ENCODE measurements around the gene KRT84. TPM values are rescaled to one million over a fixed set of nuclear protein-coding genes. Genes with fewer than 3 reads are reported as not detected.

KRT84 gene
- polyA plus RNA-seq, 3 donors = not detected

DNA sequence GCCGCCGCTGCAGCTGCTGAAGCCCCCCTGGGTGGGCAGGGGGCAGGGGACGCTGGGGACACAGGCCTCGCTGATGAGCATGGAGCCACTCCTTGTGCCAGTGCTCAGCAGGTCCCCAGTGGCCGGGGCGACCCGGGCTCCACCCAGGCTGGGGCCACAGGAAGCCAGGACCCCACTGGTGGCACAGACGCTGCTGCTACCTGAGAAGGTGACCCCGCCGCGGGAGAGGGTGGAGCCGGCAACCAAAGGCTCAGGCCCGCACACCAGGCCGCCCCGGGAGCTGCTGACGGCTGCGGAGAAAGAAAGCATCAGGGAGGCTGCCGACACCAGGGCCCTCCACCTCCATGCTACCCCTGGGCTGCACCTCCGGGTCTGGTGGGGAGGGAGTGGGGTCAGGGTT, 7.4 kb downstream of the KRT84 start:
- no peaks in the 10 kb centered on the region for H3K79me2 ChIP-seq (ENCODE audit: insufficient read depth, low read length)
- no peak overlapping the region for H3K4me2 ChIP-seq (replicated peaks; ENCODE audit: extremely low read depth, low read length, poor library complexity, severe bottlenecking)
- TF ChIP-seq, protein P1, sequence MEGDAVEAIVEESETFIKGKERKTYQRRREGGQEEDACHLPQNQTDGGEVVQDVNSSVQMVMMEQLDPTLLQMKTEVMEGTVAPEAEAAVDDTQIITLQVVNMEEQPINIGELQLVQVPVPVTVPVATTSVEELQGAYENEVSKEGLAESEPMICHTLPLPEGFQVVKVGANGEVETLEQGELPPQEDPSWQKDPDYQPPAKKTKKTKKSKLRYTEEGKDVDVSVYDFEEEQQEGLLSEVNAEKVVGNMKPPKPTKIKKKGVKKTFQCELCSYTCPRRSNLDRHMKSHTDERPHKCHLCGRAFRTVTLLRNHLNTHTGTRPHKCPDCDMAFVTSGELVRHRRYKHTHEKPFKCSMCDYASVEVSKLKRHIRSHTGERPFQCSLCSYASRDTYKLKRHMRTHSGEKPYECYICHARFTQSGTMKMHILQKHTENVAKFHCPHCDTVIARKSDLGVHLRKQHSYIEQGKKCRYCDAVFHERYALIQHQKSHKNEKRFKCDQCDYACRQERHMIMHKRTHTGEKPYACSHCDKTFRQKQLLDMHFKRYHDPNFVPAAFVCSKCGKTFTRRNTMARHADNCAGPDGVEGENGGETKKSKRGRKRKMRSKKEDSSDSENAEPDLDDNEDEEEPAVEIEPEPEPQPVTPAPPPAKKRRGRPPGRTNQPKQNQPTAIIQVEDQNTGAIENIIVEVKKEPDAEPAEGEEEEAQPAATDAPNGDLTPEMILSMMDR (IDR thresholded peaks at IDR 0.05) = no peak
- Mint-ChIP-seq H3K9me3 (peaks cover 0 to 4% (median 2%) of the 10 kb centered on the region in 7 donors), H3K36me3 (no peaks in the 10 kb centered on the region), H3K4me1 (no peaks in the 10 kb centered on the region), H3K4me3 (no peak overlapping the region), H3K27ac (no peak overlapping the region), H3K27me3 (ENCODE audit: low read depth in 3 of 3) (peaks cover 1 to 4% (median 2%) of the 10 kb centered on the region in 3 donors)
- no peaks in the 10 kb centered on the region for H3K4me1 ChIP-seq (ENCODE audit: control insufficient read depth in 1 of 2, insufficient read depth in 2 of 2, low read length in 2 of 2)
- no peaks in the 10 kb centered on the region for H3K9me3 ChIP-seq (replicated peaks in 1 of 2; ENCODE audit: control insufficient read depth in 1 of 2, insufficient read depth in 1 of 2, low read length in 2 of 2)
- no peaks in the 10 kb centered on the region for H4K20me1 ChIP-seq (ENCODE audit: insufficient read depth, low read length)
- no peak overlapping the region for H3K9ac ChIP-seq (ENCODE audit: insufficient read depth, low read length, poor library complexity, severe bottlenecking)
- intact Hi-C loops (cut with micrococcal nuclease) = no loop called here
- WGBS (ENCODE audit: insufficient coverage) = 83% methylated on average over 11 of the region's 19 CpGs
- H3K27me3 ChIP-seq (ENCODE audit: control insufficient read depth in 2 of 2, insufficient read depth in 2 of 2, low read length in 2 of 2) = no peaks in the 10 kb centered on the region
- H3K36me3 ChIP-seq (replicated peaks in 1 of 2; ENCODE audit: control insufficient read depth in 1 of 2, insufficient read depth in 2 of 2, low read length in 2 of 2) = no peaks in the 10 kb centered on the region
- no peak overlapping the region for H3K4me3 ChIP-seq (replicated peaks in 1 of 3; ENCODE audit: low read depth in 2 of 3, low read length in 3 of 3)
- H2AFZ ChIP-seq (ENCODE audit: insufficient read depth, low read depth, low read length, poor library complexity, severe bottlenecking) = no peak overlapping the region
- DNase-seq = no peak
- no peak overlapping the region for H3K27ac ChIP-seq (ENCODE audit: low read depth in 1 of 2, low read length in 2 of 2)

DNA sequence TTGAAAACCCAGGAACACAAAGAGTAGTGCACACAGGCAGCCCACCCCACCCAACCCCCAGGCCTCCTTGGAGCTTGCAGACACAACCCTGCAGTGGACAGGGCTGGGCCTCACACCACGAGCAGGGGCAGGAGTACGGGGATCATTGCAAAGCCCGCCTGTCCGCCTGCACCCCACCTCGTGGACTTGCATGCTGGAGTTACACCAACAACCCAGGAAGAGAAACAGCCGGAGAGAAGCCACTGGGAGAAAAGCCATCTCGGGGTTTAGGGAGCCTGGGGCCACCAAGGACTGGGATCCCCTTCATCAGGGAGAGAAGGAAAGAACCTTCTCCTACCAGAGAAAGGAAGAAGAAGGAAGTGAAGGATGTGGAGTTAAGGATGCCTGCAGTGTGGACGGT, 8.2 kb downstream of the KRT84 start:
- Mint-ChIP-seq H3K27ac (no peak overlapping the region), H3K4me1 (no peaks in the 10 kb centered on the region)

More for the DNA sequence above, 8.2 kb downstream of the KRT84 start:
- WGBS (ENCODE audit: insufficient coverage) = 100% methylated on average over 5 of the region's 8 CpGs
- H3K36me3 Mint-ChIP-seq = no peaks in the 10 kb centered on the region
- H2AFZ ChIP-seq (ENCODE audit: insufficient read depth, low read depth, low read length, poor library complexity, severe bottlenecking) = no peak overlapping the region
- no peaks in the 10 kb centered on the region for H3K27me3 ChIP-seq (ENCODE audit: control insufficient read depth in 2 of 2, insufficient read depth in 2 of 2, low read length in 2 of 2)
- H3K9me3 ChIP-seq (replicated peaks in 1 of 2; ENCODE audit: control insufficient read depth in 1 of 2, insufficient read depth in 1 of 2, low read length in 2 of 2) = no peaks in the 10 kb centered on the region
- no peaks in the 10 kb centered on the region for H3K36me3 ChIP-seq (replicated peaks in 1 of 2; ENCODE audit: control insufficient read depth in 1 of 2, insufficient read depth in 2 of 2, low read length in 2 of 2)
- DNase-seq = no peak
- H4K20me1 ChIP-seq (ENCODE audit: insufficient read depth, low read length) = no peaks in the 10 kb centered on the region
- H3K79me2 ChIP-seq (ENCODE audit: insufficient read depth, low read length) = no peaks in the 10 kb centered on the region
- H3K9me3 Mint-ChIP-seq = peaks cover 0 to 4% (median 2%) of the 10 kb centered on the region in 7 donors
- TF ChIP-seq, protein P1 (IDR thresholded peaks at IDR 0.05) = no peak
- H3K27me3 Mint-ChIP-seq (ENCODE audit: low read depth in 3 of 3) = peaks cover 1 to 4% (median 4%) of the 10 kb centered on the region in 3 donors
- no peak overlapping the region for H3K27ac ChIP-seq (ENCODE audit: low read depth in 1 of 2, low read length in 2 of 2)
- no peak overlapping the region for H3K9ac ChIP-seq (ENCODE audit: insufficient read depth, low read length, poor library complexity, severe bottlenecking)
- no peak overlapping the region for H3K4me3 Mint-ChIP-seq
- H3K4me1 ChIP-seq (ENCODE audit: control insufficient read depth in 1 of 2, insufficient read depth in 2 of 2, low read length in 2 of 2) = no peaks in the 10 kb centered on the region
- intact Hi-C loops (cut with micrococcal nuclease) = no loop called here
- no peak overlapping the region for H3K4me3 ChIP-seq (replicated peaks in 1 of 3; ENCODE audit: low read depth in 2 of 3, low read length in 3 of 3)
- H3K4me2 ChIP-seq (replicated peaks; ENCODE audit: extremely low read depth, low read length, poor library complexity, severe bottlenecking) = no peak overlapping the region

All from CD14-positive monocyte (primary cell).